Measurements from ENCODE around the gene BUB1.
"Not testable (repeated sequence)": the region's sequence is repeated elsewhere in the genome, so short reads cannot be mapped to it uniquely, and the experiment has no call there.

Gene BUB1

GRCh38 chr2:110602139-110602538 is 75.7 kb downstream of the BUB1 start:
- not testable (repeated sequence) for H3K9me3 ChIP-seq (ENCODE audit: severe bottlenecking)

GRCh38 chr2:110591973-110592372 is 85.9 kb downstream of the BUB1 start:
- not testable (repeated sequence) for H3K9me3 ChIP-seq (ENCODE audit: severe bottlenecking); H3K27me3 ChIP-seq (ENCODE audit: insufficient read depth, low read depth, severe bottlenecking); DNase-seq

More at GRCh38 chr2:110602139-110602538, 75.7 kb downstream of the BUB1 start:
- not testable (repeated sequence) for H3K27ac ChIP-seq; H3K4me3 ChIP-seq (ENCODE audit: low read depth, low read length); H3K36me3 ChIP-seq; DNase-seq; H3K27me3 ChIP-seq (ENCODE audit: insufficient read depth, low read depth, severe bottlenecking)

GRCh38 chr2:110589677-110590330 is 88.1 kb downstream of the BUB1 start:
- not testable (repeated sequence) for H3K4me3 ChIP-seq (ENCODE audit: low read depth, low read length); H3K9me3 ChIP-seq (ENCODE audit: severe bottlenecking); H3K27ac ChIP-seq; H3K36me3 ChIP-seq; H3K27me3 ChIP-seq (ENCODE audit: insufficient read depth, low read depth, severe bottlenecking); DNase-seq

More at GRCh38 chr2:110591973-110592372, 85.9 kb downstream of the BUB1 start:
- not testable (repeated sequence) for H3K36me3 ChIP-seq; H3K27ac ChIP-seq; H3K4me3 ChIP-seq (ENCODE audit: low read depth, low read length)

GRCh38 chr2:110588520-110588919 is 89.3 kb downstream of the BUB1 start:
- DNase-seq, H3K27ac ChIP-seq: not testable (repeated sequence)

More at GRCh38 chr2:110588520-110588919, 89.3 kb downstream of the BUB1 start:
- H3K9me3 ChIP-seq (ENCODE audit: severe bottlenecking); H3K27me3 ChIP-seq (ENCODE audit: insufficient read depth, low read depth, severe bottlenecking); H3K36me3 ChIP-seq; H3K4me3 ChIP-seq (ENCODE audit: low read depth, low read length): not testable (repeated sequence)

Measured in WERI-Rb-1 (cell line).